HUES6 (cell line): ENCODE measurements around the gene LCORL.

ENCODE experiments used
- H3K27ac ChIP-seq: 2 replicates; pipeline ENCODE4 v1.7.0; 2013; ENCODE audit warnings: low read depth, mild to moderate bottlenecking, low read length, inconsistent platforms
- H3K27me3 ChIP-seq: 2 replicates; pipeline ENCODE4 v1.6.1; 2013; ENCODE audit warnings: low read length; ENCODE audit not compliant: control insufficient read depth, insufficient read depth
- H3K36me3 ChIP-seq: 2 replicates; pipeline ENCODE4 v1.6.1; 2013; ENCODE audit warnings: low read length; ENCODE audit not compliant: control insufficient read depth, insufficient read depth
- H3K4me1 ChIP-seq: 2 replicates; pipeline ENCODE4 v1.6.1; 2013; ENCODE audit warnings: low read length; ENCODE audit not compliant: control insufficient read depth, insufficient read depth
- H3K4me3 ChIP-seq: 2 replicates; pipeline ENCODE4 v1.5.1; 2013; ENCODE audit warnings: low read depth, low read length
- H3K9ac ChIP-seq: one replicate; pipeline ENCODE4 v1.6.1; 2013; ENCODE audit warnings: mild to moderate bottlenecking, low read length
- H3K9me3 ChIP-seq: 2 replicates; pipeline ENCODE4 v1.6.1; 2013; ENCODE audit warnings: low read depth, low read length; ENCODE audit not compliant: control insufficient read depth, insufficient read depth

LCORL gene

DNA sequence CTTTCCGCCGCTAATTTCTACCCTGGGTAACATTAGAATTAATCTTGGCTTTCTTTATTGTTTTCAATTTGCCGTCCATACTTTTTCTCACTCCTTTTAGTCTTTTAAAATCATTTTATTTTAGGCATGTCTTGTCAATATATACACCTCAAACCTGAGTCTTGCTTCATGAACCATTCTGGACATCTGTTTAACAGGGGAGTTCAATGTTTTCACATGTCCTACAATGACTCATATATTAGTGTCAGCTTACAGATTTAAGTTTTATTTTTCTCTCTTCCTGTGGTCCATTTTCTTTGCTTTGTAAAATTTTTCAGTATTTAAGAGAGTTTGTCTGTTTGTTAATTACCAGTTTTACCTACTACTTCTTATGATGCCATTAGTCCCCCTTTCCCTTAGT lies 89.5 kb downstream of the LCORL start:
- no peaks in the 10 kb centered on the region for H3K27me3 ChIP-seq
- H3K9ac ChIP-seq = no peak overlapping the region
- H3K36me3 ChIP-seq = no peaks in the 10 kb centered on the region; the same call in 1 of the 2 replicates
- no peak overlapping the region for H3K27ac ChIP-seq
- H3K4me3 ChIP-seq = no peak overlapping the region
- H3K4me1 ChIP-seq = no peaks in the 10 kb centered on the region
- H3K9me3 ChIP-seq = peaks cover 14% of the 10 kb centered on the region

GRCh38 chr4:17930256-17930655 lies 91.3 kb downstream of the LCORL start:
- no peak overlapping the region for H3K9ac ChIP-seq
- H3K36me3 ChIP-seq = no peaks in the 10 kb centered on the region; the same call in 1 of the 2 replicates
- H3K27ac ChIP-seq = no peak overlapping the region
- H3K4me1 ChIP-seq = no peaks in the 10 kb centered on the region
- H3K4me3 ChIP-seq = no peak overlapping the region
- H3K27me3 ChIP-seq = no peaks in the 10 kb centered on the region
- peaks cover 11% of the 10 kb centered on the region for H3K9me3 ChIP-seq

DNA sequence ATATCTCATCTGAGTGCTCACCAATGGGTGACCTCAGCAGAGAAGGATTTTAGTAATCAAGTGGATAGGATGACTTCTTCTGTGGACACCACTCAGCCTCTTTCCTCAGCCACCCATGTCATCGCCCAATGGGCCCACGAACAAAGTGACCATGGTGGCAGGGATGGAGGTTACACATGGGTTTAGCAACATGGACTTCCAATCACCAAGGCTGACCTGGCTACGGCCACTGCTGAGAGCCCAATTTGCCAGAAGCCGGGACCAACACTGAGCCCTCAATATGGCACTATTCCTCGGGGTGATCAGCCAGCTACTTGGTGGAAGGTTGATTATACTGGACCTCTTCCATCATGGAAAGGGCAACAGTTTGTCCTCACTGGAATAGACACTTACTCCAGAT lies 97.4 kb downstream of the LCORL start:
- Histone ChIP-seq H3K36me3 (0 out of 2 replicates have a peak, but pooled peaks cover 3% of the 10 kb centered on the region), H3K9me3 (no peaks in the 10 kb centered on the region), H3K4me1 (no peaks in the 10 kb centered on the region), H3K27me3 (no peaks in the 10 kb centered on the region), H3K27ac (no peak overlapping the region), H3K9ac (no peak overlapping the region), H3K4me3 (no peak overlapping the region)

- Histone ChIP-seq H3K4me3 (no peak overlapping the region), H3K27me3 (no peaks in the 10 kb centered on the region), H3K9me3 (no peaks in the 10 kb centered on the region), H3K4me1 (no peaks in the 10 kb centered on the region), H3K36me3 (0 out of 2 replicates have a peak, but pooled peaks cover 3% of the 10 kb centered on the region), H3K27ac (no peak overlapping the region), H3K9ac (no peak overlapping the region)
Measured at GRCh38 chr4:17921451-17921850, 100.1 kb downstream of the LCORL start.

- Histone ChIP-seq H3K4me1 (no peaks in the 10 kb centered on the region), H3K27me3 (no peaks in the 10 kb centered on the region), H3K9me3 (no peaks in the 10 kb centered on the region), H3K9ac (no peak overlapping the region), H3K4me3 (no peak overlapping the region), H3K36me3 (0 out of 2 replicates have a peak, but pooled peaks cover 3% of the 10 kb centered on the region), H3K27ac (no peak overlapping the region)
Measured at GRCh38 chr4:17920681-17921080, 100.9 kb downstream of the LCORL start.

DNA sequence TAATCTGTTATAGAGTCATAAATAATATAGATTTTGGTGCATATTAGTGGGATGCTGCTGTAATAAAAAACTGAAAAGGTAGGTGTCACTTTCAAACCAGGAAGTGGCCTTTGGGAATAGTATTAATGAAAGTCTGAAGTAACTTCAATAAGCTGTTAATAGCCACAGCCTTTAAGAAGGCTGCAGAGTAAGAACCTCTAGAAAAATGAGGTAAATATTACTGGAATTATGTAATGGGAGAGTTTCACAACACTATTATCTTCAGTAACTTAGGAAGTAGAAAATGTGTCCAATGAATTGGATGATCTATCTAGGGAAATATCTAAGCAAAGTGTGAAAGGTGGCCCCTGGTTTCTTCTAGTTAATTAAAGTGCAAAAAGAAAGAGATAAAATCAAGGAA lies 106.1 kb downstream of the LCORL start:
- no peaks in the 10 kb centered on the region; the same call in 1 of the 2 replicates for H3K36me3 ChIP-seq
- H3K9ac ChIP-seq = no peak overlapping the region
- no peak overlapping the region for H3K27ac ChIP-seq
- no peak overlapping the region for H3K4me3 ChIP-seq
- no peaks in the 10 kb centered on the region for H3K4me1 ChIP-seq
- no peaks in the 10 kb centered on the region for H3K27me3 ChIP-seq
- H3K9me3 ChIP-seq = no peaks in the 10 kb centered on the region

GRCh38 chr4:17912011-17912410 lies 109.5 kb downstream of the LCORL start:
- no peaks in the 10 kb centered on the region; the same call in 1 of the 2 replicates for H3K36me3 ChIP-seq
- H3K27me3 ChIP-seq = no peaks in the 10 kb centered on the region

DNA sequence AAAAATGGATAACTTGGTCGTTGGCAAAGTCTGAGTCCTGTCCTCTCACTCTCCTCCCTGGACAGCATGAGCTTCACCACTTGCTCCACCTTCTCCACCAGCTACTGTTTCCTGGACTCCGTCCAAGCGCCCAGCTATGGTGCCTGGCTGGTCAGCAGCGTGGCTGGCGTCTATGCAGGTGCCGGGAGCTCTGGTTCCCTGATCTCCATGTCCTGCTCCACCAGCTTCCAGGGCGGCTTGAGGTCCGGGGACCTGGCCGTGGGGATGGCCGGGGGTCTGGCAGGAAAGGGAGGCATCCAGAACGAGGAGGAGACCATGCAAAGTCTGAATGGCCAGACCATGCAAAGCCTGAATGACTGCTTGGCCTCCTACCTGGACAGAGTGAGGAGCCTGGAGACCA lies 109.9 kb downstream of the LCORL start:
- Histone ChIP-seq H3K36me3 (no peaks in the 10 kb centered on the region; the same call in 1 of the 2 replicates), H3K9ac (no peak overlapping the region), H3K4me3 (no peak overlapping the region), H3K4me1 (no peaks in the 10 kb centered on the region), H3K27me3 (no peaks in the 10 kb centered on the region), H3K27ac (no peak overlapping the region), H3K9me3 (no peaks in the 10 kb centered on the region)

More at GRCh38 chr4:17912011-17912410, 109.5 kb downstream of the LCORL start:
- H3K9me3 ChIP-seq = no peaks in the 10 kb centered on the region
- no peak overlapping the region for H3K9ac ChIP-seq
- no peak overlapping the region for H3K27ac ChIP-seq
- H3K4me3 ChIP-seq = no peak overlapping the region
- H3K4me1 ChIP-seq = no peaks in the 10 kb centered on the region

DNA sequence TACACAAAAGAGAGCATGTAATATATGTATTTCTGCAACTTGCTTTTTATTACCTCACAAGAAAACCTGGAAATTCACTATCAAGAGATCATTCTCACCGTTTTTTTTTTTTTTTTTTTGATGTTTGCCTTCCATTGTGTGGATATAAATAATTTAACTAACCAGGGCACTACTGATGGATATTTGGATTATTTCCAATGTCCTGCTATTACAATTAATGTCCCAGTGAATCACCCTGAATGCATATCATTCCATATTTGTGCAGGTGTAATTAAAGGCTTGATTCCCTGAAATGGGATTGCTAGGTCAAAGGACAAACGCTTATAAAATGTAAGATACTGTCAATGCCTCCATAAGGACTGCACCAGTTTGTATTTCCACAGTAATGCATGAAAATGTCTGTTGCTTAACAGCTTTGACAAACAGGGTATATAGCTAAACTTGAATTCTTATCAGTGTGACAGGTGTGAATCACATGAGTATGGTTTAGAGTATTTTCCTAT lies 123.0 kb downstream of the LCORL start:
- H3K27me3 ChIP-seq = no peaks in the 10 kb centered on the region
- H3K4me1 ChIP-seq = no peaks in the 10 kb centered on the region
- no peaks in the 10 kb centered on the region for H3K9me3 ChIP-seq
- H3K4me3 ChIP-seq = no peak overlapping the region
- H3K36me3 ChIP-seq = no peaks in the 10 kb centered on the region
- no peak overlapping the region for H3K9ac ChIP-seq
- no peak overlapping the region for H3K27ac ChIP-seq

DNA sequence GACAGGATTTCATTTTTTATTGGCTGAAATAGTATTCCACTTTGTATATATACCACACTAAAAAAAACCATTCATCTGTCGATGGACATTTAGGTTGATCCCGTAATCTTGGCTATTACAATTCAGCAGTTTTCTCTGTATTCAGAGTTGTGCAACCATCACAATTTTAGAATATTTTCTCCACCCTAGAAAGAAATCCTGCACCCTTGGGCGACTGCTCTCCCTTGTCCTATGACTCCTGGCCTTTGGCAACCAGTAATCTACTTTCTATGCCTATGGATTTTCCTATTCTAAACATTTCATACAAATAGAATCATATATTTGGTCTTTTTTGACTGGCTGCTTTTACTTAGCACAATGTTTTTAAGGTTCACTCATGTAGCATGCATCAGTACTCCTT lies 126.1 kb downstream of the LCORL start:
- H3K4me1 ChIP-seq = no peaks in the 10 kb centered on the region
- no peak overlapping the region for H3K9ac ChIP-seq
- H3K4me3 ChIP-seq = no peak overlapping the region
- no peaks in the 10 kb centered on the region for H3K36me3 ChIP-seq
- no peak overlapping the region for H3K27ac ChIP-seq
- H3K9me3 ChIP-seq = no peaks in the 10 kb centered on the region
- no peaks in the 10 kb centered on the region for H3K27me3 ChIP-seq

- no peak overlapping the region for H3K27ac ChIP-seq
- H3K36me3 ChIP-seq = no peaks in the 10 kb centered on the region
- no peaks in the 10 kb centered on the region for H3K27me3 ChIP-seq
- no peak overlapping the region for H3K9ac ChIP-seq
- H3K9me3 ChIP-seq = no peaks in the 10 kb centered on the region
- H3K4me3 ChIP-seq = no peak overlapping the region
- peaks cover 7% of the 10 kb centered on the region; the same call in 1 of the 2 replicates for H3K4me1 ChIP-seq
Measured at GRCh38 chr4:17894421-17894820, 127.1 kb downstream of the LCORL start.
